Measurements from ENCODE around the gene FBXL5. TPM values are rescaled to one million over a fixed set of nuclear protein-coding genes. Genes with fewer than 3 reads are reported as not detected.

Gene FBXL5
- total and polyA plus RNA-seq, 9 of the 15 experiments (the other 6 are each of a cell fraction or from before 2014, with no cell fraction given) = 6.0 to 35.2 (median 22.1) TPM

- Histone ChIP-seq H3K4me1 (replicated peaks in 1 of 2; ENCODE audit: control insufficient read depth in 2 of 2, insufficient read depth in 2 of 2, low read length in 2 of 2) (peaks cover 2 to 13% of the 10 kb centered on the region in 2 experiments; a peak in 3 of 5 replicates), H4K20me1 (replicated peaks; ENCODE audit: control insufficient read depth, insufficient read depth, low read length) (no peaks in the 10 kb centered on the region), H2AFZ (ENCODE audit: low read depth, low read length) (no peak overlapping the region), H3K27ac (ENCODE audit: extremely low read depth, low read depth, low read length) (no peak overlapping the region), H3K9ac (ENCODE audit: insufficient read depth in 1 of 2, low read depth in 2 of 2, low read length in 2 of 2) (no peak overlapping the region), H3K79me2 (ENCODE audit: control insufficient read depth, insufficient read depth, low read length) (peaks cover 16% of the 10 kb centered on the region), H3K27me3 (ENCODE audit: control insufficient read depth in 2 of 2, insufficient read depth in 2 of 2, low read length in 2 of 2) (no peaks in the 10 kb centered on the region), H3K4me2 (ENCODE audit: insufficient read depth, low read length) (no peak overlapping the region), H3K9me3 (replicated peaks; ENCODE audit: control insufficient read depth, insufficient read depth, low read depth, low read length) (0 out of 2 replicates have a peak, but pooled peaks cover 3% of the 10 kb centered on the region), H3K4me3 (no peak overlapping the region), H3K36me3 (ENCODE audit: control insufficient read depth, insufficient read depth, low read length) (peaks cover 7% of the 10 kb centered on the region; the same call in 1 of the 3 replicates), H3K9me1 (ENCODE audit: control insufficient read depth, insufficient read depth, low read length) (no peaks in the 10 kb centered on the region)
- WGBS (ENCODE audit: insufficient coverage, low coverage, missing lambda C conversion rate) = 80% methylated on average over 4 of the region's 4 CpGs
- POLR2A ChIA-PET = interaction anchor here (1.4 kb wide), 1 partner anchor 13 kb away, joined by 4 read pairs; no protein-coding TSS in a partner anchor
- TF ChIP-seq GATAD2A (IDR thresholded peaks at IDR 0.05) = no peak
- TF ChIP-seq GTF2B (IDR thresholded peaks at IDR 0.05; ENCODE audit: extremely low read depth, insufficient read length) = no peak
- TF ChIP-seq RUNX1 (IDR thresholded peaks at IDR 0.05; ENCODE audit: low read depth) = no peak
- TF ChIP-seq HOXB6 (CRISPR knock-in tag; IDR thresholded peaks at IDR 0.05; ENCODE audit: borderline replicate concordance) = no peak
- TF ChIP-seq SAFB (IDR thresholded peaks at IDR 0.05; ENCODE audit: borderline replicate concordance, low read depth, low read length) = no peak
- TF ChIP-seq CUX1 (CRISPR knock-in tag; IDR thresholded peaks at IDR 0.05) = no peak
- no peak for TF ChIP-seq PCBP2 (IDR thresholded peaks at IDR 0.05; ENCODE audit: low read depth, low read length, poor library complexity, severe bottlenecking)
- no peak for TF ChIP-seq HNRNPUL1 (IDR thresholded peaks at IDR 0.05; ENCODE audit: low read length)
- no peak for TF ChIP-seq EP400 (IDR thresholded peaks at IDR 0.05)
- no peak for TF ChIP-seq NCOA1 (IDR thresholded peaks at IDR 0.05; ENCODE audit: low read depth)
- no peak for TF ChIP-seq HOMEZ (CRISPR knock-in tag; IDR thresholded peaks at IDR 0.05)
- no peak for TF ChIP-seq SREBF1 (IDR thresholded peaks at IDR 0.05; ENCODE audit: borderline replicate concordance, low read depth, low read length)
- FAIRE-seq (no peak), DNase-seq (ENCODE audit: extremely low read depth in 1 of 4, low spot score in 3 of 4) (no peak), ATAC-seq (no peak)
- CTCF ChIA-PET (ENCODE audit: low intra/inter-chr PET ratio) = no interaction called here
- in situ Hi-C loops (cut with MboI) (loop anchor here (25.0 kb wide), 1 partner anchor 646 kb away; the partner anchor contains the start of gene CPEB2), intact Hi-C loops (cut with micrococcal nuclease) (loop anchor here (10.0 kb wide), 2 partner anchors 423 to 653 kb away; partner anchors contain the start of gene CPEB2)
- no TSS peak for BruUV-seq (replicated peaks)
These were observed 3.1 kb upstream of the FBXL5 start for GRCh38 chr4:15658136-15658770.
